CD1c-positive myeloid dendritic cell (primary cell): ENCODE data around the gene CNRIP1.
"Not testable (repeated sequence)": the region's sequence is repeated elsewhere in the genome, so short reads cannot be mapped to it uniquely, and the experiment has no call there.

ENCODE experiments used
- DNase-seq: peaks from one replicate; pipeline ENCODE4 v3.0.0-alpha.2; 2016; ENCODE audit errors: extremely low spot score

CNRIP1 gene

DNA sequence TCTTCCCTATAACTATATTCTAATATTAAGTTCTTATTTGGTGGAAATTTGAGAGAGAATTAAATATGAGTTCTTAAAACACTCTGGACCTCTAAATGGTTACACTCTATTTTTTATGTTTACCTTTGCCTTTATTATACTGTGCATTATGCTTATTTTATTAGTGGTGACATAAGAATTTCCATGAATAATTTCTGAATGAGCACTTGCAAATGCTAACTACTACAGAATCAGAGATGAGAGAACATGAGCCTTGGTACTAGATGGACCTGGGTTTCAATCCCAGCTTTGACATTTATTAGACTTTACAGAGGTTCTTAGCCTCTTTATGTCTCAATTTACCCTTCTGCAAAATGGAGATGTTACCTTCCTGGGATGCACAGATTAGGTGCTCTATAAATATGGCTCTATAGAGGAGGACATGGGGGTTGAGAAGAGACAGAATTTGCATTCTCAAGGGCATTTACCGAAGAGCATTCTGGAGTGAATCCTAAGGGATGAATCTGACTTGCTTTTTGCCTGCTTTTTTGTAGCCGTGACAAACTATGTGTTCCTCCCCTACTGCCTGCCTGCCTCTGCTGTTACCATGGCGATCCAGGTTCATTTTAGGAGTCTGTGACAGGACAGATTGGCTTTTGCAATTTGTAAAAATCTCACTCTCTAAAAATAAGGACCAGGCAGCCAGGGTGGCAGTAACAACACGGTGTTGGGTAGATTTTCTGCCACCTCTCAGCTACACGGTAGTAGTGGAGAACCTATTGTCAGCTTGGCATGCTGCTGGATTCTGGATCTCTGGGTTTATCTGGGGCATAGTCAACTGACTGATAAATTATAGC lies 20.7 kb upstream of the CNRIP1 start:
- no peak for DNase-seq

DNA sequence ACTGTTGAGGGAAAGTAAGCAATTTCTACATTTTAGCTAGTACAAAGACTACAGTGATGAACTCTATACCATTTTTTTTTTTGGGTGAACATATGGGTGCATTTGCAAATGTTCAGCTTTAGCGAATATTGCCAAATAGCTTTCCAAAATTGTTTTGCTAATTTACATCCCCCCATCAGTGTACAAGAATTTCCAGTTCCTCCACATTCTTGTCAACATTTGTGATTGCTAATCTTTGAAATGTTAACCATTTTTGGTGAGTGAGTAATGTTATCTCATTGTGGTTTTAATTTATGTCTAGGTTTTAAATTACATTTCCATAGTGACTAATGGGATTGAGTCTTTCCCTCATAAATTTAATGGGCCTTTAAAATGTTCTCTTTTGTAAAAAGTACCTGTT lies 16.4 kb upstream of the CNRIP1 start:
- no peak for DNase-seq

DNA sequence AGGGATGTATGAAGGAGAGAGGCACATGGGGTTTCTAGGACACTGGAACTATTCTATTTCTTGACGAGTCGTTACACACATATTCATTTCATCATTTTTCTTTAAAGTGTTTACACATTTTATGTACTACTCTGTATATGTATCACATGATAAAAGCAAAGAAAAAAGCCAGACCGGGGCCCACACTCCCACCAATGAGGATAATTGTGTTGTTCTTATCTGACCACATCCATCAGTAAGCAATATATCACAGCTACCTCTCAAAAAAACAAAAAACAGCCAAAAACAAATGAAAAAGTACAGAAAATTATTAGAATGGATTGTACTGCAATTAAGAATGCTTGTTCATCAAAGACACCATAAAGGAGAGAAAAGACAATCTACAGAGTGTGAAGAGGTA lies 14.2 kb upstream of the CNRIP1 start:
- DNase-seq: no peak

DNA sequence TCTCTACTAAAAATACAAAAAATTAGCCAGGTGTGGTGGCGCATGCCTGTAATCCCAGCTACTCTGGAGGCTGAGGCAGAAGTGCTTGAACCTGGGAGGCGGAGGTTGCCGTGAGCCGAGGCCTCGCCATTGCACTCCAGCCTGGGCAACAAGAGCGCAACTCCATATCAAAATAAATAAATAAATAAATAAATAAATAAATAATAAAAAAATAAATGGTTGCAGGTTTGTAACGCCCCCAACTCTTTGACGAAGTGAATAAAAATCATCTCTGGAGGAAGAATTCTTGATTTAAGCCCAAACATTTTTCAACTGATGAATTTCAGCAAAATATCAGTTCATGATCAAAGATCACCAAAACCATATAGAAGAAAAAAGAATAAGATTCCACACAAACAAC lies 13.3 kb upstream of the CNRIP1 start:
- no peak for DNase-seq

DNA sequence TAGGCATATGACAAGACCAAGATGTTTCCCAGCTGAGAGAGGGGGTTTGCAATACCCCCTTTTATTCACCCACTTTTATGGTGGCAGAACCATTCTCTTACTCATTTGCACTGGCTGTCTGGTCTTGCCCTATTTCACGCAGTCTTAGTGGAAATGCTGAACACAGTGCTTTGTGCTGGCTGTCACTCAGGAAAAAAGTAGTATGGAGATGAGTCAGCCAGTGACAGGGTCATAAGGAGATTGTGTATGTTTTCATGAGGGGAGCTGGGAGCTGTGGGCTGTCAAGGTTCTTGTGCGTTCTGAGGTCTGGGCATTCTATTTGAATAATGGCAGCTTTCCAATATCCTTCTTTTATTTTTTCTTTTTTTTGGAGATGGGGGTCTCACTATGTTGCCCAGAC lies 10.9 kb upstream of the CNRIP1 start:
- no peak for DNase-seq

DNA sequence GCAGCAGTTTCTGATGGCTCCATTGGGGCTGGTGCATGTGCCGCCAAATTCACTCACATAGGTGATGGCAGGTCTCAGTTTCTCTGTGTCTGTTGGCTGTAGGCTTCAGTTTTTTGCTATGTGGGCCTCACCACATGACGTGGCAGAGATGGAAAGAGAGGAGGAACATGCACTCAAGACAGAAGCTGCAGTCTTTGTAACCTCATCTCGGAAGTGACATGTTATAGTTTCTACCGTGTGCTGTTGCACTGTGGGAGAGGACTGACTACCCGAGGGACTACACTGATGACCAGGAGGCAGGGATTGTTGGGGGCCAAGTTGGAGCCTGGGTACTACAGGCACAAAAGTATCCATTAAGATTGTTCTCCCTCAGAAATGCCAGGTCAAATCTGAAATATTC lies 9.2 kb upstream of the CNRIP1 start:
- no peak for DNase-seq

DNA sequence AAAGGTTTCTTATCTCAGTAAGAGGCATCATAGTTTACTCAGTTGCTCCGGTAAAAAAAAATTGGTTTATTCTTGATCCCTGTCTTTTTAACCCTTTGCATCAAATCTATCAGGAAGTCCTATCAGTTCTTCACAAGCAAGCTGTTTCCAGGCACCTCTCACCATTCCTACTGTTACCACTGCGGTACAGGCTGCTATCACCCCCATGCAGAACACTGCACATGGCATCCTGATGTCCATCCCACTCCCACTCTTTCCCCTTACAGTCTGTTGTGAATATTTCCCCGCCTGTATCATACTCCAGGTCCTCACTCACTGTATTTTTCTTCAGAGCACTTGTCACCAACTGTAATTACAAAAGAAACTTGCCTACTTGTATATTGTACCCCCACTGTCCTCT lies 5.3 kb upstream of the CNRIP1 start:
- DNase-seq: no peak

DNA sequence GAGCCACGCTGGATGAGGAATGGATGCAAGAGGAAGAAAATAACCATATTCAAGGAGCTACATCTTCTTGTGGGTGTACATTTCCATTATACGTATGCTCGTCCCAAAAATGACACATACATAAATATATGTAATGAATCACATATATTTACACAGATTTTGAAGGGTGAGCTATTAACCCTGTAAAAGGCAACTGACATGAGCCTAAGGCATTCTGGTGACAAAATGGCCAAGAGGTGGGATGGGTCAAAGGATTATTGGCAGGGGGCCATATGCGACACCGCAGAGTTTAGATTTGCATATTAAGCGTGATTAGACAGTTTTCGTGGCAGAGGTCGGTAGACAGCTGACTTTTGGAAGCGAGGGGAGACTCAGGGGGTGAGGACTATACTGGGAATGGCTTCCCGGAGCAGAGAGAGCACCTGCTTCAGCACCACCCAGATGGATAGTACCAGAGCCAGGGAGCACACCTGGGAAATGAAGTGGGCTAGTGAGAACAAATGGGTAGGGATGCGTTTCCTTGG lies 431 bp upstream of the CNRIP1 start:
- DNase-seq: no peak

DNA sequence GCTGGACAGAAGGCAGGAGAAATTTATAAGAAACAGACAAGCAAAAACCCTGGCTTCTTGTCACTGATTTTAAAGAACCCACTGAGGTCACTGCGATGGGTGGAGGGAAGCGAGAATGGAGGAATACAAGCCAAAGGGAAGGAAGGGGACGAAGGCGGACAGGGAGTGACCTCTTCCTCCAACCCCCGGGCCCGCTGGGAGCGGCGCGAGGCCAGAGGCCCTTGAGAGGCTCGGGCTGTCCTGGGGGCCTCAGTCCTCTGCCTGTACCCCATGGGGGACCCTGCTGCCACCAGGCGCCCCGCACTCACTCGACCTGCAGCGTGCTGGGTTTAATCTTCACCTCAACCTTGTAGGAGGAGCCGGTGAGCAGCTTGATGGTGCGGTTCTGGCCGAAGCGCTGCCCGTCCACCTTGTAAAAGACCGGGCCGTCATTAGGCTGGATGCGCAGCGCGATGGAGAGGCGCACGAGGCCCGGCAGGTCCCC lies 793 bp downstream of the CNRIP1 start:
- peak; percentile 15 for DNase-seq

DNA sequence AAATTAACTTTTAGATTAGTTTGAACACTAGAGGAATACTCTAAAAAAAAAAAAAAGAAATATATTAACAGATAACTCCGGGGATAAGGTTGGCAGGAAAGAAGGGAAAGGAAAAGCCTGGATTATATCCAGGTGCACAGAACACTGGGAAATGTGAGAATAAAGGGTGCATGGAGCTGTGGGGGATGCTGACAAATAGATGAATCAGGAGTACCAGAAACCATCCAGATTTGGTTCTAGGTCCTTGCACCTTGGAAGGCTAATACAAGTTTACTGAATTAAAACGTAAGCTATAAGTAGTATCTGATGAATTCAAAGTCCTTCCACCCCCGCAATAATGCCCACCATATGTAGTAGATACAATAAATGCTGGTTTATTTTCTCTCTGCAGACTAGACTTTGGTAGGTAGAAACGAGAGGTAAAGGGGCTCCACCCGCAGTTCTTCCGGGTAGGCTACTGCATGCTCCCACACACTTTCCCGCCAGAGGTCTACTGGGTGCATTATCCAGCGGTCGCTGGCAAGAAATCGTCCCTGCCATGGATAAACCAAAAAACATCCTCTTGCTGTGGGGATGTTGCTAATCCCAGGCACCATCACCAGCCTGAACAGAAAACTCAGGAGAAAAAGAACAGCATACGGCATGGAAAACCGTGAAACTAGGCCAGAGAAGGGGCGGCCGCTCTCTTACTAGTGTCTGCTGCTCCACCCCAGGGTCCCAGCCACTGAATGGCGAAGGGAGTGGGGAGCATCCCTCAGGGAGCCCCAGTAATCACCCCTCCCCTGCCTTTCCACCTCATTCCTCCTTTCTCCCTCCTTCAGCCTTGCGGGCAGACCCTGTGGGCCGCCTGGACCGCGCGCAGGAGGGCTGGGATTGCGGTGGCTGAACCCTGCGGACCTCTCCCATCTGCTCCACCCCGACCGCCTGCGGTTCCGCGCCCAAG lies 1.5 kb downstream of the CNRIP1 start:
- no peak for DNase-seq

DNA sequence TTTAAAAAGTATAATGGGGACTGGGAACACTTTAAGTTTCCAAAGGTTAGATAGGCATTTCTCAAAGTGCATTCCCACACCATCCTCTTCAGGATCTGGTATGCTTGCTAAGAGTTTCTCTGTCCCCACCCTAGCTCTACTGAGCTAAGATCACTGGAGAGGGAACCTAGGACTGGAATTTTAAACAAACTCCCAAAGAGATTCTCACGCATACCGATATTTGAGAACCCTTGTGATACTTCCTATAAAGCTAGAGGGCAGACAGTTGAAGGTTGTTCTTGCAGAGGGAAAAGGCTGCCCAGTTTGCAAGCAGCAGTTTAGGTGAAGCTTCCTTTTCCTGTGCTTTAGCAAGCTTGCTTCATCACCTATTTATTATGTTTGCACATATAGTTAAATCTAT lies 3.6 kb downstream of the CNRIP1 start:
- no peak for DNase-seq

DNA sequence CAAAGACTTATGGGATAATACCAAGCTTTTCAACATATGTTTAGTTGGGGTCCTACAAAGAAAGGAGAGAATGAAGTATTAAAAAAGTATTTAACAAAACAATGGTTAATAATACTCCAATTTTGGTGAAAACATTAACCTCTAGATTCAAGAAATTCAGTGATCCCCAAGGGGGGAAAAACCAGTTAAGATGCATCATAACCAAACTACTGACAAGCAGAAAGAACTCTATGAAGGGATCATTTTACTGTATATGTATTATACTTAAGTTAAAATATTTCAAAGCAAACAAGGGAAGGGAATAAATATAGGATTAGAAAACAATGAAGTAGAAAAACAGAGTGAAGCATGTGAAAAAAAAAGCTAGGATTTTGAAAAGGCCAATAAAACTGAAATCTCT lies 8.7 kb downstream of the CNRIP1 start:
- no peak for DNase-seq

DNA sequence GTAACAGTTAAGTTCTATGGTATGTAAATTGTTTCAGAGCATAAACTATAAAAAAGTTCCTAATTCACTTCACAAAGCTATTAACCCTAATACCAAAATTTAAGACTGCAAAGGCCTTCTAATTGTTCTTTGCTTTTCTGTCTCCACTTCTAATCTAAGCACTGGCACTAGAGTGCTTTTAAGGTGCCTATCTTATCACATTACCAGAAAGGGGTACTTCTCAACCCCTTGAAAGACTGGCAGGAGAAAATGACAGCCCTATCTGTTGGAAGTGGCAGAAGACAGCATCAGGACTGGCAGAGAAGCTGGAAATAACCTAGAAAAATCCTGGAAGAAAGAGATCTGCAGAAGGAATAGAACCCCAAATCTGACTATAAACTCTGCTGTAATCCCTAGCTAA lies 10.3 kb downstream of the CNRIP1 start:
- DNase-seq: no peak

DNA sequence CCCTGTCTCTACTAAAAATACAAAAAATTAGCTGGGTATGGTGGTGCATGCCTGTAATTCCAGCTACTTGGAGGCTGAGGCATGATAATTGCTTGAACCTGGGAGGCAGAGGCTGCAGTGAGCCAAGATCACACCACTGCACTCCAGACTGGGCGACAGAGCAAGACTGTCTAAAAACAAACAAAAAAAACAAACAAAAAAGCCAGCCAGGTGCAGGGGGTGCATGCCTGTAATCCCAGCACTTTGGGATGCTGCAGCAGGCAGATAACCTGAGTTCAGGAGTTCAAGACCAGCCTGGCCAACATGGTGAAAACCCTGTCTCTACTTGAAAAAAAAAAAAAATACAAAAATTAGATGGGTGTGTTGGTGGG lies 15.9 kb downstream of the CNRIP1 start:
- not testable (repeated sequence) for DNase-seq

DNA sequence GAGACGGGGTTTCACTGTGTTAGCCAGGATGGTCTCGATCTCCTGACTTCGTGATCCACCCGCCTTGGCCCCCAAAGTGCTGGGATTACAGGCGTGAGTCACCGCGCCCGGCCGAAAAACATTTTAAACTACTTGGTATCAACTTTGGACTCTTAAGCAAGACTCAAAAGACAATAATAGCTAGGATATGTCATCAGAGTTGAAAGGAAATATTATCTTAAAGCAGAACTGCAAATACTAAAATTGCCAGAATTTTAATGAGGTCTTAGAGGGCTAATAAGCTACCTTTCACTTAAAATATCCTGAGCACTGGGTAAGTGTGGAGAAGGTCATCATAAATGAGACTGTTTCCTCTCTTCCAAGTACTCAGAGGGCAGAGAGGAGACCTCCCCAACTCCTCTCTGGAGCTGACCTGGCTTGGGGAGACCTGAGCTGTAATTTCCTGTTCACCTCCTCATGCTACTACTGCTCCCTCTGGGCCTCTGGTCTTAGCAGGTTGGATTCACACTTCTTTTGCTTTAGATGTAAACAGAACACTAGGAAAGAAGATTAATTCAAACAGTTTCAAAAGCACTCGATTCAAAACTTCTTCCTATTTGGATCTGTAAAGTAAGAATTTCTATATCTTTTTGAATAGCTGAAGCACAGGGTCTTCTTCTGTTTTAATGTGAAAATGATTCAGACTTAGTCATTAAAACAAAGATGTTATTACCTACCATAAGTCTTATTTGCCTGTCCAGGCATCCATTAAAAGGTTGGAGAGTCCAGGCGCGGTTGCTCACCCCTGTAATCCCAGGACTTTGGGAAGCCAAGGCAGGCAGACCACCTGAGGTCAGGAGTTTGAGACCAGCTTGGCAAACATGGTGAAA lies 16.5 kb downstream of the CNRIP1 start:
- DNase-seq: no peak

DNA sequence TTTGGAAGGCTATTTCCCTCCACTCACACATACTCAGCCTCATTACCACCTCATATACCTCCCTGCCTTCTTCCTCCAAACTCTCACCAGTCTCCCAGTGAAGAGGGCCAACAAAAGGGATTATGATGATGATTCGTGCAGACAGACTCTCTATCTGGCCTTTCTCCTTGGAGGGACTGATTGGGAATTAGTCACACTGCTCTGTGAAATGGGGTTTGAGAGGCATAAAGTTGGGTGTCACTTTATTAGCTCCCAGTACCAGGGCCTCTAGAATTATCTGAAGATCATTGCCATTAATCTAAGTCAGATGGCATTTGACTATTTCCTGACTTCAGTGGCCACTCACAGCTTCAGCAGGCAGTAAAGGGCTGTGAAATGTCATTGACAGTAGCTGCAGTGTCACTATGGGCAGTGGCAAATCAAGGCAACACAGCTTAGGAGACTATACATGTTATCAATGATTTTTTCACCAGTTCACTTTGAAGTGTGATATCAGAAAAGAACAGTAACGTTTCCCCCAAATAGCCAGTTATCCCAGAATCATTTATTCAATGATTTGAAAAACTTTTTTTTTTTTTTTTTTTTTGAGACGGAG lies 17.4 kb downstream of the CNRIP1 start:
- no peak for DNase-seq

DNA sequence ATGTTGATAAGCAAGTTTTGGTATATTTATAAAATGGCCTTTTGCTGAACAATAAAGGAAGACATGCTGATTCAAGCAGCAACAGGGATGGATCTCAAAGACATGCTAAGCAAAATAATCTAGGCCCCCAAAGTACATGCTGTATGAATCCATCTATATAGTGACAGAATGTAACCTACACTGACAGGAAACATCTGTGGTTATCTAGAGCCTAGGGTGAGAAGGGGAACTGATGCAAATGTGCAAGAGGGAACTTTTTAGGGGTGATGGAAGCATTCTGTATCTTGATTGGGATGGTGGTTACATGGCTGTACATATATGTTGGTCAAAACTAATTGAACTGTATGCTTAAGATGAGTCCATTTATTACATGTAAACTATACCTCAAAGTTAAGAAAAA lies 24.2 kb downstream of the CNRIP1 start:
- DNase-seq: no peak

DNA sequence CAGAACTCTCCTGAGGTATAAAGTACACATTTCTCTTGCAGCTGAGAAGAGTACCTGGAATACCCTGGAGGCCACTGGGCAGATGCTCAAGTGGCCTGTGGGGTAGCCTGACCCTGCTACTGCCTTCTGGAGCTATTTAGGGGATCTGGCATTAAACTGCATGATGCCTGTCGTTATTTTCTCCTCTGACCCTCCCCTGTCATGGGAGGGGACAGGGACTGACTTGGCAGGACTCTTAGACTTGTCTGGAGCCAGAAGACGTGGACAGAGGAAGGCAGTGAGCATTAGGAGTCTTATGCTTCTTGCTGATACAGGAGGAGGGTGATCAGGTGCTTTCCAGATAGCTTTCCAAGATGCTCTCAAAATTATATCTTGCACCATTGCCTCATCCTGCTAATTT lies 24.8 kb downstream of the CNRIP1 start:
- no peak for DNase-seq

DNA sequence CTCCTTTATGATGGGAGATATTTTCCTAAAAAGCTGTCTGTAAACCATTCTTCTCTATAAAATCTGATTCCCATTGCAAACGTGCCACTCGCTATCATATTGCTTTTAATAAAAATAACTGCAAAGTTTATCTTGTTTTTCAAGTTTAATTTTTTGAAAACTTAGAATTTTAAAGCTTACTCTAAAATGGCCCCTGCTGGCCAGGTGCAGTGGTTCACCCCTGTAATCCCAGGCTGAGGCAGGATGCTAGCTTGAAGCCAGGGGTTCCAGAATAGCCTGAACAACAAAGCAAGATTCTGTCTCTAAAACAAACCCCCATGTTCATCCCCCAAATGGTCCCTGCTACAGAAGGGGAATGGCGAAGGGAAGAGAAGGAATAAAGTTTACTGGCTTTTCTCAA lies 25.6 kb downstream of the CNRIP1 start:
- DNase-seq: no peak

DNA sequence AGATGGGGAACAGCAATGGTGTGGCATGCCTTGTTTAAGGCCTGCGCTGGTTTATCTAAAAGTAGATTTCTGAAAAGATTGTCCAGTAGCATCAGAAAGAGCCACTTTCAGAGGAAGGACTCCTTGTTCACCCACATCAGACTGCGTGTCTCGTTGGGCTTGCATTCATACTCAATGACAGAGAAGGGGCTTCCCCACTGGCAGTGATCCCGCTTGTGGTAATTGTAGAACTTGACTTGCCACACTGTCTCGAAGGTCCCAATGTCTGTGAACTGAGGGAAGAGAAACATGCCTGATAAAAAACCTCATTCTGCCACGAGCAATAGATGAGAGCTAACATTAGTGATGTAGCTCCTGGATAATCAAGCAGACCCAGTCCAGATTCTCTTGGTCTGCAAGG lies 26.0 kb downstream of the CNRIP1 start:
- DNase-seq: no peak

DNA sequence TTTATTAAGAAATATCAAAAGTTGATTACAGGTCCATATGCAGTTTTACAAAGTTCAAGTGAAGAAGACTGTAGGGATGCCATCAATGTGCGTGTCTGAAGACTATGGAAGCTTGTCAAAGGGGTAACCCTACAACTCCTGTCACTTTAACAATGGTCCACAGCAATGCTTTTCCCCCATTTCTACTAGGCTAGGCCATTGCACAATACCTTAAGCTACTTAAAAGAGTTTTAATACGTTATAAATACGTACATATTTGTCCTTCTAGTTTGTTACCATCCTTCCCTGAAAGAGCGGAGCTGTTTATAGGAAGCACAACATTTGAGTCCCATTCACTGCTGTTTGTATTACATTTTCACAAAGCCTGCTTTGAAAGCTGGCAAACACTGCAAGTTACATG lies 26.7 kb downstream of the CNRIP1 start:
- no peak for DNase-seq
